Calu3 (cell line): ENCODE measurements around the gene TMEM212. TPM values are rescaled to one million over a fixed set of nuclear protein-coding genes. Genes with fewer than 3 reads are reported as not detected.

Experiments
- BruUV-seq: library from RNA; stranded (reverse); fragments of 400-500 nt; replicated peaks from 2 replicates; lab custom pipeline; 2021; lab: Mats Ljungman, UMichigan
- CTCF ChIA-PET: fragments of 300-600 bp; sonication (Branson Sonifier 250); formaldehyde crosslinking; loops from one replicate; lab custom pipeline; 2022; ENCODE audit warnings: antibody characterized with exemption; lab: Charles Lee
- DNase-seq: peaks from one replicate; pipeline ENCODE4 v3.0.0; 2022
- H3K27ac Mint-ChIP-seq: one replicate; pipeline ENCODE4 v1.8.0; 2022; ENCODE audit warnings: mixed read lengths; ENCODE audit not compliant: unreplicated experiment
- H3K27me3 Mint-ChIP-seq: one replicate; pipeline ENCODE4 v1.8.0; 2022; ENCODE audit warnings: mixed read lengths; ENCODE audit not compliant: unreplicated experiment
- H3K36me3 Mint-ChIP-seq: one replicate; pipeline ENCODE4 v1.8.0; 2022; ENCODE audit warnings: mild to moderate bottlenecking, moderate library complexity, mixed read lengths; ENCODE audit not compliant: insufficient read depth, unreplicated experiment
- H3K4me1 Mint-ChIP-seq: one replicate; pipeline ENCODE4 v1.8.0; 2022; ENCODE audit warnings: mild to moderate bottlenecking, low read depth, mixed read lengths; ENCODE audit not compliant: unreplicated experiment
- H3K4me3 Mint-ChIP-seq: one replicate; pipeline ENCODE4 v1.8.0; 2022; ENCODE audit warnings: mild to moderate bottlenecking, low read depth, moderate library complexity, mixed read lengths; ENCODE audit not compliant: unreplicated experiment
- H3K9me3 Mint-ChIP-seq: one replicate; pipeline ENCODE4 v1.8.0; 2022; ENCODE audit warnings: low read depth, mixed read lengths; ENCODE audit not compliant: unreplicated experiment
- intact Hi-C: fragments of 100-400 bp; cut with micrococcal nuclease; formaldehyde crosslinking; loops from one replicate; pipeline ENCODE4 v1.10.0; 2022; ENCODE audit not compliant: unreplicated experiment
- total RNA-seq: library from RNA; stranded (reverse); gene quantifications from 2 replicates; pipeline ENCODE4 v1.2.3, GENCODE V29; 2022
- TF ChIP-seq, protein P1 (sequence below): fragments of 200-600 bp; IDR thresholded peaks from one replicate; pipeline ENCODE4 v1.8.0; 2022; ENCODE audit warnings: antibody characterized with exemption; ENCODE audit not compliant: unreplicated experiment

TMEM212 gene
- total RNA-seq, 1 experiment from 2014 or later: not detected

DNA sequence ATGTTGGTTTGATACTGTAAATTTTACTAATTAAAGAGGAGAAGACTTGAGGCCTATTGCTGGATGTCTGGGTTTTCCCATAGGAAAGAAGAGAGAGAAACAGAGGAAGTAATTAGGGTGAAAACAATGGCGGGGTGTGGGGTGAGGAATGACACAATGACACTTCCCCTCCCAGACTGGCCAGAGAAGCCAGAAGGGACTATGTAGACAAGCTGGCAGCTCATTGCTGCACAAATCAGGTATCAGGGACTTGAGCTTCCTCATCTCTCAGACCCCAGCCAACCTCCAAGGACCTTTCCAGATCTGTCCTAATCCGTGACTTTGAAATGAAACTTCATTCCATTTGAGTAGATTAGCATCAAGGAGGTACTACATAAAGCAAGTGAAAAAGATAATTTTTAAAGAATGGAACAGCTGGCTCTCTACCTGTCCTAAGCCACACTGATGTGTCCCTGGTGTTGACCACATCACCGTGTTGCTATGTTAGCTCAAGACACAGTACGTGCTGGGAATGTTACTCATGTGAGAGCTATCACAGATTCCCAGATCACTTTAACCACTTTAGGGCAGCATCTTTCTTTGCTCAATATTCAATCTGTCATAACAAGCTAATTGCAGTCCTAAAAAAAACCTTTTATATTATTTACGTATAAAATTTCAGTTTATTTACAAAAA is 22.2 kb downstream of the TMEM212 start:
- no peak overlapping the region for H3K27ac Mint-ChIP-seq
- TF ChIP-seq, protein P1, sequence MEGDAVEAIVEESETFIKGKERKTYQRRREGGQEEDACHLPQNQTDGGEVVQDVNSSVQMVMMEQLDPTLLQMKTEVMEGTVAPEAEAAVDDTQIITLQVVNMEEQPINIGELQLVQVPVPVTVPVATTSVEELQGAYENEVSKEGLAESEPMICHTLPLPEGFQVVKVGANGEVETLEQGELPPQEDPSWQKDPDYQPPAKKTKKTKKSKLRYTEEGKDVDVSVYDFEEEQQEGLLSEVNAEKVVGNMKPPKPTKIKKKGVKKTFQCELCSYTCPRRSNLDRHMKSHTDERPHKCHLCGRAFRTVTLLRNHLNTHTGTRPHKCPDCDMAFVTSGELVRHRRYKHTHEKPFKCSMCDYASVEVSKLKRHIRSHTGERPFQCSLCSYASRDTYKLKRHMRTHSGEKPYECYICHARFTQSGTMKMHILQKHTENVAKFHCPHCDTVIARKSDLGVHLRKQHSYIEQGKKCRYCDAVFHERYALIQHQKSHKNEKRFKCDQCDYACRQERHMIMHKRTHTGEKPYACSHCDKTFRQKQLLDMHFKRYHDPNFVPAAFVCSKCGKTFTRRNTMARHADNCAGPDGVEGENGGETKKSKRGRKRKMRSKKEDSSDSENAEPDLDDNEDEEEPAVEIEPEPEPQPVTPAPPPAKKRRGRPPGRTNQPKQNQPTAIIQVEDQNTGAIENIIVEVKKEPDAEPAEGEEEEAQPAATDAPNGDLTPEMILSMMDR: no peak
- no peaks in the 10 kb centered on the region for H3K27me3 Mint-ChIP-seq
- BruUV-seq: no TSS peak
- CTCF ChIA-PET: interaction anchor here (1.2 kb wide), 1 partner anchor 18 kb away, joined by 3 read pairs; no protein-coding TSS in a partner anchor
- intact Hi-C loops: no loop called here
- H3K36me3 Mint-ChIP-seq: no peaks in the 10 kb centered on the region
- peaks cover 7% of the 10 kb centered on the region for H3K4me1 Mint-ChIP-seq
- H3K4me3 Mint-ChIP-seq: no peak overlapping the region
- no peaks in the 10 kb centered on the region for H3K9me3 Mint-ChIP-seq
- DNase-seq: no peak

DNA sequence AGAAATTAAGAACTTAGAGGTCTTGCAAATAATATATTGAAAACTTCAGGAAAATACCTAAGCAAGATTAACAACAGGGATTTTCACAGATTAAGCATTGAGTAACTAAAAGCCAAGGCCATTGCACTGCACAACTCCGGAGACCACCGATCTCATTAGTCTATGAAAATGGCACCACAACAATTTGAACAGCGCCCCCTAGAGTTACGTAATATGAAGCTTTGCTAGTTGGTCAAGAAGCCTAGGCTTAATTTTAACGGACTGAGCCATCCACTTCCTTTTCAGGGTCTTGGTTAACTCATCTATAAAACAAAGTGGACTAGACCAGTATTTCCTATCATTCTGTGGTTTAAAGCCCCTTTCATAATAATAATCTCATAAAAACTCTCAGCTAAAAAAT is 24.8 kb downstream of the TMEM212 start:
- no peaks in the 10 kb centered on the region for H3K36me3 Mint-ChIP-seq
- CTCF ChIA-PET: interaction anchor here (0.8 to 1.0 kb wide), 3 partner anchors 11 to 35 kb away, joined by 3 to 4 read pairs (median 4); no protein-coding TSS in a partner anchor
- H3K4me1 Mint-ChIP-seq: peaks cover 25% of the 10 kb centered on the region

DNA sequence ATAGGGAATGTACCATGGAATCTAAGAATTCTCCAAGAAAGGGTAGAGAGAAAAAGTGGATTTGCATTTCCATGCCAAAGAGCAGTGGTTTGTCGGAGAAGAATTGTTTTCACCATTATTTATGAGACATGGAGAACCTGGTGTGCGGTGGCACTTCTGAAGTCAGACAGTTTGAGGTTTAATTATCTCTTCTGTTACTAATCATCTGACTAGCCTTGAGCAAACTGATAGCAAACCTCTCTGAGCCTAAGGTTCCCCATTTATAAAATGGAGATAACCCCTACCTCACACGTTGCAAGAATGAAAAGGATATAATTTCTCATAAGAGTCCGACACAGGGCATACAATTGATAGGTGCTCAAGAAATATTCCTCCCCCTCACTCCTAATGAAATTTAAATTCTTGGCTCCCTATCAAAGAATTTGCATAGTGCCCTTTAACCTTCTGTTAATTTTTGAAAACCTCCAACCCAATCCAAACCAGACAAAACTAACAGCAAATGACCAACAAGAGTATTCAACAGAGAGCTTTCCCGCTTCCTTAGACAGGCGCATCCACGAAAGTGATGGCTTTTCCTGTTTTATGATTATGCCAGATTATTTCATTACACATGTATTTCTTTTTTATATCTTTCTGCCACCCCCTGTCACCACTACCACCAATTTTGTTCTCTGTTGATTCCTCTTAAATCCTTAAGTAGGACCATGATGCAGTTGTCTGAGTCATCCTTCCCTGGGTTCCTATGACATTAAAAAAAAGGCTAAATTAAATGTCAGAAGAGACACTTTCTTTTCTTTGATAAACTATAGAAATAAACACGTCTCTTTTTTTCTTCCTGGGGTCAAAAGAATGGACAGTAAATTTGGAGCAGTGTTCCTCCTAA is 28.5 kb downstream of the TMEM212 start:
- Mint-ChIP-seq H3K4me1 (peaks cover 54% of the 10 kb centered on the region), H3K4me3 (no peak overlapping the region), H3K27me3 (no peaks in the 10 kb centered on the region), H3K9me3 (peaks cover 4% of the 10 kb centered on the region), H3K36me3 (peaks cover 26% of the 10 kb centered on the region), H3K27ac (peak overlapping the region; percentile 17)
- BruUV-seq: no TSS peak
- no peak for DNase-seq
- CTCF ChIA-PET: no interaction called here
- intact Hi-C loops: no loop called here
- TF ChIP-seq, protein P1: no peak

More for the DNA sequence above, 24.8 kb downstream of the TMEM212 start:
- no peak overlapping the region for H3K4me3 Mint-ChIP-seq
- TF ChIP-seq, protein P1: peak; percentile 68
- no TSS peak for BruUV-seq
- H3K27me3 Mint-ChIP-seq: no peaks in the 10 kb centered on the region
- no peak for DNase-seq
- intact Hi-C loops: no loop called here
- no peak overlapping the region for H3K27ac Mint-ChIP-seq
- H3K9me3 Mint-ChIP-seq: peaks cover 4% of the 10 kb centered on the region

DNA sequence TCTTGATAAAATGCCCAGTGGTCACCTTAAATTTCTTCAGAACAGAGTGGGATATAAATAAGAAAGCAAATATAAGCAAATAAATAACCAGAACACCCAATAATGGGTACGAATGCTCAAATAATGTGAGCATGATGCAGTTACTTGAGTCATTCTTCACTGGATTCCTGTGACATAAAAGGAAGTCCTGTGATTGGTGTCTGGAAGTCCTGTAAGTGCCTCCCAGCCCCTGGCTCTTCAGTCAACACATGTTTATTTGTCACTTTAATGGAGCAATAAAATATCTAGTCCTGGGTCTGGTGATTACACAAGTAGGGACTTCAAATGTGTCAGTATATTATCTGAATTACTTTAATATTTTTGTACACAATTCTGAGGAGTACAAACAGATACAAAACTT is 30.4 kb downstream of the TMEM212 start:
- Mint-ChIP-seq H3K36me3 (peaks cover 29% of the 10 kb centered on the region), H3K4me1 (peaks cover 67% of the 10 kb centered on the region), H3K27ac (peak overlapping the region; percentile 97), H3K4me3 (no peak overlapping the region), H3K9me3 (peaks cover 4% of the 10 kb centered on the region), H3K27me3 (no peaks in the 10 kb centered on the region)
- BruUV-seq: TSS peak; percentile 92
- CTCF ChIA-PET: interaction anchor here (0.6 to 1.9 kb wide), 3 partner anchors 10 to 168 kb away, joined by 3 to 8 read pairs (median 3); no protein-coding TSS in a partner anchor
- TF ChIP-seq, protein P1: no peak
- intact Hi-C loops: no loop called here
- DNase-seq: no peak
